ENCODE results near the gene BRD1.
"Not testable (repeated sequence)": the region's sequence is repeated elsewhere in the genome, so short reads cannot be mapped to it uniquely, and the experiment has no call there.

BRD1 gene

GRCh38 chr22:49767355-49768062 is 60.2 kb downstream of the BRD1 start:
- DNase-seq: peak; percentile 80

GRCh38 chr22:49765951-49766350 is 61.7 kb downstream of the BRD1 start:
- no peak for DNase-seq

GRCh38 chr22:49765091-49765771 is 62.4 kb downstream of the BRD1 start:
- no peak for DNase-seq

- no peak for DNase-seq
These were observed 63.5 kb downstream of the BRD1 start for GRCh38 chr22:49764127-49764581.

GRCh38 chr22:49763696-49764095 is 64.0 kb downstream of the BRD1 start:
- no peak for DNase-seq

- no peak for DNase-seq
These were observed 64.5 kb downstream of the BRD1 start for GRCh38 chr22:49763138-49763537.

- DNase-seq: not testable (repeated sequence)
These were observed 65.1 kb downstream of the BRD1 start for GRCh38 chr22:49762571-49762970.

GRCh38 chr22:49761836-49762235 is 65.8 kb downstream of the BRD1 start:
- no peak for DNase-seq

GRCh38 chr22:49760630-49761571 is 66.8 kb downstream of the BRD1 start:
- DNase-seq: no peak

GRCh38 chr22:49760280-49760629 is 67.4 kb downstream of the BRD1 start:
- DNase-seq: no peak

- DNase-seq: no peak
These were observed 71.0 kb downstream of the BRD1 start for GRCh38 chr22:49756676-49757075.

- DNase-seq: no peak
These were observed 71.5 kb downstream of the BRD1 start for GRCh38 chr22:49756201-49756600.

- no peak for DNase-seq
These were observed 72.1 kb downstream of the BRD1 start for GRCh38 chr22:49755631-49756001.

- no peak for DNase-seq
These were observed 72.7 kb downstream of the BRD1 start for GRCh38 chr22:49754696-49755630.

GRCh38 chr22:49753961-49754695 is 73.5 kb downstream of the BRD1 start:
- DNase-seq: no peak

GRCh38 chr22:49753276-49753890 is 74.3 kb downstream of the BRD1 start:
- DNase-seq: no peak

GRCh38 chr22:49752598-49753091 is 75.0 kb downstream of the BRD1 start:
- no peak for DNase-seq

GRCh38 chr22:49751966-49752597 is 75.6 kb downstream of the BRD1 start:
- no peak for DNase-seq

- no peak for DNase-seq
These were observed 76.2 kb downstream of the BRD1 start for GRCh38 chr22:49751318-49751965.
